NCI-H2196 (cell line): ENCODE measurements around the gene PGC.

Experiments used
- DNase-seq: peaks from one replicate; lab custom pipeline; 2025; ENCODE audit not compliant: unreplicated experiment; lab: John Stamatoyannopoulos, UW

Gene PGC

DNA sequence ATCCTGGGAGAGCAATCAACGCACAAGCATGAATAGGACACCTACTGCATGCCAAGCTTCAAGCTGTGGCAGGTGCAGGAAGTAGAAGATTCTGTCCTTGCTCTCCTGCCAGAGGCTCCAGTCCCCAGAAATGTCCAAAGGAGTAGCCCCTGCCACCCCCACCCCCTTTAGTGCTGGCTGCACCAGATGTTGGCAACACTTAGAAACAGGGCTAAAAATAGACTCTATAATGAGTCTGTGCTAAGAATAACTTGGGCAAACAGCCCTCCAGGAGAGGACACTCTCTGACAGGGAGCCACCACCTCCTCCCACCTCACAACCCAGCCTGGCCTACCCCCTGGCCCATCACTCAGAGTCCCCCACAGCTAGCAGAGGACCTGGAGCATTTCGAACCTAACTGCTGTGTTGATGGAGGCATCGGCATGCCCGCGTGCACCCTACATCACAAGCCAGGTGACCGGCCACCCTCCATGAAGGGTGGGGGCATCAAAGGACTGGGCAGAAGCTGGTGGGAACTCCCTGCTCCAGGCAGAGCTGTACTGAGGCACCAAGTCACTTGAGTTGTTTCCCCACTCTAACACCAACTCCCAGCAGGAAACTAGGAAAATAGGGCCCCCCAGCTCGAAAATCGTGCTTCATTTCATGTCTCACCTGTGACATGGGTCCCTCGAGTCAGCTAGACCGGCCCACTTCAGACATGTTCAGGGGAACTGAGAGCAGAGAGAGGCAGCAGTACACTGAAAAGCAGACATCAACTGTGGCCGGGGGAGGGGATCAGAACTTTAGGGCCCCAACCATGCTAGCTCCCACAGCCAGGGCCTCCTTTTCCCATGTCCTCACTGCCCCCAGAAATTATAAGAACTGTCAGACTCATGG lies 30.4 kb downstream of the PGC start:
- no peak for DNase-seq

DNA sequence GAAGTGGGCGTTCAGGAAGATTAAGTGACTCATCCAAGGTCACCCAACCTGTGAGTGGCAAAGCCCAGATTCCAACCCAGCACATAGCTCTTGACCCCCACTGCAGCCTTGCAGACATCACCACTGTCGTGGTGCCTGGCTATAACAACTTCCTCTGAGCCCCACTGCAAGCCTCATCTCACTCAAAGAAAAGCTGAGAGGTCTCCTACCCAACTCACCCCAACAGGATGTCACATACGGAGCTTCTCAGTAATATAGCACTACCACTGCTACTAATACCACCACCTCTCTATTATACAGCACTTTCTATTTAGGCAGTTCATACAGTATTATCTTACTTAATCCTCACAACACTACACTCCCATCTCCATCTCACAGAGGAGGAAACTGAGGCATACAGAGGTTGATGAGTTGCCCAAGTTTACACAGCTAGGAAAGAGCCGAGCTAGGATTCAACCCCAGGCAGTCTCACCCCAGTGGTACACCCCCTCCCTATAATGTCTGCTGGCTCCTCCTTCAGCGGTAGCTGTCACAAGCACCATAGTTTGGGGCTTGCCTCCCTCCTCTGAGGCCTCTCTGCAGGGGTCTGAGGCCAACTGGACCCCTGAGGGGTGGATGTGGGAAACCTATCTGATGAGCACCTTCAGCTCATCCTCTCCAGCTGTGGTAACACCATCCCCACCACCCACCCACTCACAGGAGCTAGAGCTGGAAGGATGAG lies 31.2 kb downstream of the PGC start:
- no peak for DNase-seq

- DNase-seq: no peak
Measured at GRCh38 chr6:41714556-41715273, 32.5 kb downstream of the PGC start.

DNA sequence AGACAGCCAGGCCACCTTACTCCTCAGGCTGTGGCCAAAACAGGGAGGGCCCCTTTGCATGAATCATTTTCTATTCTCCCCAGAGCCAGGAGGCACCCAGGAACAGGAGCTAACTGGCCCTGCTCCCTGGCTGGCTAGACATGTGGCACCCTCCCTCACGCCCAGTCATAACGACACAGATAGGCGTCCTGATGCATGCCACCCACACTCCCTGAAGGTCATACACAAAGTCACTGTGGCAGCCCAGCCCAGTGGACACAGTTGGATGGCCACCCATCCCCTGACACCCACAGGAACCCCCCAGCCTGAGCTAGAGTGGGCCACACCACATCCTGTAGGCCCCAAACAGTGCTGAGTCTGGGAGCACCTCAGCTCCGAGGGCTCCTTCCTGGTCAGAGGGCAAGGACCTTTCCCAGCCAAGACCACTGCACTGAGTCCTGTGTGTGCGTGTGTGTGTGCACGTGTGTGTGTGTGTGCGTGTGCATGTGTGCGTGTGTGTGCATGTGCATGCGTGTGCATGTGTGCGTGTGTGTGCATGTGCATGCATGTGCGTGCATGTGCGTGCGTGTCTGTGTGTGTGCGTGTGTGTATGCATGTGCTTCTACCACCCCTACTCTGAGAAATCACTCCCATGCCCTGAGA lies 33.4 kb downstream of the PGC start:
- no peak for DNase-seq

DNA sequence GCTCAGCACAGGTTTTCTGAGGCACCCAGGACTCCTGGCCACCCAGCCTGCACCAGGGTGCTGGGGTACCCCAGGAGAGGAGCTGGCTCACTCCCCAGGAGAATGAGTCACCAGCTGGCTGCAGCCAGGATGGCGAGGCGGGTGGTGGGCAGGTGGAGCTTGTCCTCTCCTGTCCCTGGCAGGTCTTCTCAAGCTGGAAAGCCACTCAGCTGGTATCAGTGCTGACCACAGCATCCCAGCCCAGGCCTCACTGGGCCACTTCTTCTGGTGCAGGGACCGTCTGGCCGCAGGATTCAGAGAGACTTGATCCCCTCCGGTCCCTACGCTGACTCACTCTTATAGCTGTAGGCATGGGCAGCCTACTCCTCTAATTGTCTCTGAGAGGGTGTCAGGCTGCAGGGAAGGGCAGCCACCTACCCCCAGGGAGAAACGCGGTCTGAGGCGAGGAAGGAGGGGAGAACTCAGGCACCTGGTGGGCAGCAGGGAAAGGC lies 34.0 kb downstream of the PGC start:
- DNase-seq: peak; percentile 86

DNA sequence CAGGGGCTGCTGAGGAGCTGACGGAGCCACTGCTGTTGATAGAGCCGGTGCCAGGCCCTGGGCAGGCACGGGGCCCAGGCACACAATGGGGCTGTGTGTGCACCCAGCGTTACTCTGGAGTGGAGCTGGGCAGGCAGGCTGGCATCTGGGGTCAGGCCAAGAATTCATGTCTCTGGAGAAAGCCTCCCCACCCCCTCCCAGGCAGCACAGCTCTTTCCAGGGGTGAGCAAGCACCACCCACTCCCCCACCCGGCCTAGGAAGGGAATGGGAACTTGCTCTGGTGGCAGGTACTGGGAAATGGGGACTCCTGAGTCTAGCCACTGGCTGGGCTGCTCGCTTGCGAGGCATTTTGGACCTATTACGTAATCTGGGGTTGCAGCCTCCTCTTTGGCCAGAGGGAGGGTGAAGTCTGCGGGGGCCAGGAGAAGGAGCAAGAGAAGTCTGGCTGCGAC lies 34.5 kb downstream of the PGC start:
- peak; percentile 86 for DNase-seq

DNA sequence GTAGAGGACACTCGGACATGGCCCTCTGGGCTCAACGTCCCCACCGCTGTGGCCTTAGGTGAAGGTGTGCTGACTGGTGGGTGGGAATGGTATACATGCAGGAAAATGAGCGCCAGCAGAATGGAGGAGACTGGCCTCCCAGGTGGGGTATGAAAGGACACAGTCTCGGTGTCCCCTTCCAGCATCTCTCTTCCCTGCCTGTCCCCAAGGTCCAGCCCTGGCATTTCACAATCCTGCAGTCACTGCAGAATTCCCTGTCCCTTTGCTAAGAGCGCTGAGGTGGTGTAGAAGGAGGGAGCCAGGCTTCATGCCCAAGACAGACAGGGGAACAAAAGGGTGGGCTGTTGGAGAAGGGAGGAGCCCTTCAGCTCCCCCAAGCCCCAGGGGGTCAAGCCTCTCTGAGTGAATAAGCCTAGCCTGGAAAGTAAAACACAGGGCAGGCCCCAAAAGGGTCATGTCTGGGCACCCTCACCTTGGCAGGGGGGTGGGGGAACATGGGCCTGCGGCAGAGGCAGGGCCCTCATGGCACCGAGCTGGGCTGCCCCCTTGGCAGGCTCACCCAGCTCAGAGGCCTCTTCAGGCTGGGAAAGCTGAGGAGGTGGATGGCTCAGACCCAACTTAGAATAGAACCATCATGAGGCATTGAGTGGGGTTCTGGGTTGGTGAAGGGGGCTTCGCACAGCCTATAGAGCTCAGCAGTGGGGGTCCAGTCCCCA lies 35.7 kb downstream of the PGC start:
- no peak for DNase-seq

GRCh38 chr6:41709375-41709774 lies 37.8 kb downstream of the PGC start:
- no peak for DNase-seq

- DNase-seq: no peak
Measured at GRCh38 chr6:41708856-41709255, 38.3 kb downstream of the PGC start.

GRCh38 chr6:41707565-41708200 lies 39.5 kb downstream of the PGC start:
- no peak for DNase-seq

DNA sequence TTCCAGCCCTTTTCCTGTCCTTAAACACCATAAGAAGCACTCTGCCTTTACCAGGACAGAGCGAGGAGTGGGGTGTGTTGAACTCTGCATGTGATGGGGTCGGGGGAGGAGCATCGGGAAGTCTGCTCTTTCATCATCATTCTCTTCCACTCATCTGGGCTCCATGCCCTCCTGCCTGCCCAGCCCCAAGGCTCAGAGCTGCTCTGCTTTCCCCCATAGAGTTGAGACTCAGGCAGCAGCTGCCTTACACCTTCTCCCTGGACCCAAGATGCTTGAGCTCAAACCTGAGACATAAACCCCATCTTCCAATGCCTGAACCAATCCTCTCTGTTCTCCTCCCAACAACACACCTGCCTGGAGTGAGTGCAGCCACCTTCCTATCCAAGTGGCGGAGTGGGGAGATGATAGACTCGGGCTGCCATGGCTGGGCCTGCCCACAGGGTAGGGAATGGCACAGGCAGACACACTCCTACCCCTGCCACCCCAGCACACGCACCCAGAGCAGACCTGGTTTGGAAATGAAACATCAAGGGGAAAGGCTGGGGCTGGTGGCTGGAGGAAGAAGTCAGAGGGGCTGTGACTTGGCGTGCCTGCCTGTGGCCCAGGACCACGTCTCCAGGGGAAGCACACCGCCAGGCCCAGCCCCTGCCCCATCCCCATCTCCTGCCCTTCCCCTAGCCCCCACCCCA lies 40.2 kb downstream of the PGC start:
- DNase-seq: no peak

- peak; percentile 74 for DNase-seq
Measured at GRCh38 chr6:41705996-41706835, 41.0 kb downstream of the PGC start.

GRCh38 chr6:41705311-41705995 lies 41.7 kb downstream of the PGC start:
- DNase-seq: no peak

- DNase-seq: no peak
Measured at GRCh38 chr6:41704656-41705310, 42.4 kb downstream of the PGC start.

- no peak for DNase-seq
Measured at GRCh38 chr6:41704028-41704427, 43.2 kb downstream of the PGC start.

- DNase-seq: no peak
Measured at GRCh38 chr6:41702771-41703494, 44.3 kb downstream of the PGC start.
